Gastrocnemius medialis (tissue), 4 donors: ENCODE data around the gene TBL1X.

Experiments
- POLR2A ChIP-seq, 2 donors: fragments of 450-650 bp; IDR thresholded peaks; one replicate each; pipeline ENCODE4 v1.6.1; 2017; ENCODE audit warnings: antibody characterized with exemption in 2 of 2, mild to moderate bottlenecking in 2 of 2, moderate library complexity in 2 of 2
- TF ChIP-seq, protein P1 (sequence below), 5 experiments: fragments of 450-650 bp in 3 of 5; fragments of 200-600 bp in 2 of 5; sonication (generic) in 2 of 5; IDR thresholded peaks in 4 of 5; conservative IDR thresholded peaks in 1 of 5; 1 replicate in 4 of 5; 2 replicates in 1 of 5; pipeline ENCODE4 v1.5.1; 2016 to 2019; ENCODE audit warnings: antibody characterized with exemption in 5 of 5, mild to moderate bottlenecking in 3 of 5, moderate library complexity in 3 of 5

DNA sequence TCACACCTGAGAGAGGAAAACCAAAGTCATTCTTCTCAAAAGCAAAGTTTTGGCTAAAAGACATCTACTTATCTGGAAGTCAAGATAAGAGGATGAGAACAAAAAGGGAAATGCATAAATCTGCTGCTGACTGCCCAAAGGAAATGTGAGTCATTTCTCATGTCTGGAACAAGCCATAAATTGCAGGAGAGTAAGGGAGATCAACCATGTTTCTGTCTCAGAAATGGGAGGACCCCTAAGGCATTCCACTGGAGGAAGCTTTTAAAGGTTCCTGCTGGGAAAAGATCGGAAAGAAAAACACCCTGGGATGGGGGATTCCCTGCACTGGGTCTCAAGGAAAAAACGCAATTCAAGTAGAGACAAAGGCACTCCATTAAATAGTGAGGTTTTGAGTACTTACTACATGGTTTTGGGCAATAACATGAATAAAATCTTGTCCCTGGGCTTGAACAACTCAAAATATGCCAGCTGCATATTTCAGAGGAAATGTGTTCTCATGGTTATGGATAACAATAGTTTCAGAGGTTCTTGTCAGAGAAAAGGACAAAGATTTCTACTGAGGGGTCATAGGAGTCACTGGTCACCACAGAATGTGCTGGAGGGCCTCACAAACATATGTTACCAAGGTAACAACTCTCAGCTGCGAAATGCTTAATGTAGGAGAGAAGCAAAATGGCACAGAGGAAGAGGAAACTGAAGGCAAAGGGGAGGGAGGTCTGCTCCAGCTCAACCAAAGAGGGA lies 281.5 kb downstream of the TBL1X start:
- TF ChIP-seq, protein P1, sequence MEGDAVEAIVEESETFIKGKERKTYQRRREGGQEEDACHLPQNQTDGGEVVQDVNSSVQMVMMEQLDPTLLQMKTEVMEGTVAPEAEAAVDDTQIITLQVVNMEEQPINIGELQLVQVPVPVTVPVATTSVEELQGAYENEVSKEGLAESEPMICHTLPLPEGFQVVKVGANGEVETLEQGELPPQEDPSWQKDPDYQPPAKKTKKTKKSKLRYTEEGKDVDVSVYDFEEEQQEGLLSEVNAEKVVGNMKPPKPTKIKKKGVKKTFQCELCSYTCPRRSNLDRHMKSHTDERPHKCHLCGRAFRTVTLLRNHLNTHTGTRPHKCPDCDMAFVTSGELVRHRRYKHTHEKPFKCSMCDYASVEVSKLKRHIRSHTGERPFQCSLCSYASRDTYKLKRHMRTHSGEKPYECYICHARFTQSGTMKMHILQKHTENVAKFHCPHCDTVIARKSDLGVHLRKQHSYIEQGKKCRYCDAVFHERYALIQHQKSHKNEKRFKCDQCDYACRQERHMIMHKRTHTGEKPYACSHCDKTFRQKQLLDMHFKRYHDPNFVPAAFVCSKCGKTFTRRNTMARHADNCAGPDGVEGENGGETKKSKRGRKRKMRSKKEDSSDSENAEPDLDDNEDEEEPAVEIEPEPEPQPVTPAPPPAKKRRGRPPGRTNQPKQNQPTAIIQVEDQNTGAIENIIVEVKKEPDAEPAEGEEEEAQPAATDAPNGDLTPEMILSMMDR (IDR thresholded peaks at IDR 0.05 in 4 of 5, conservative IDR thresholded peaks at IDR 0.05 in 1 of 5): no peak
- no peak for TF ChIP-seq POLR2A (IDR thresholded peaks at IDR 0.05)
